Keratinocyte (primary cell): Measurements from ENCODE around the gene CMTM8.
A peak's percentile ranks its signal among the peaks of the same experiment; 100 is the strongest.

ENCODE experiments used
- CTCF ChIP-seq, 3 experiments: IDR thresholded peaks in 1 of 3; conservative IDR thresholded peaks in 1 of 3; optimal IDR thresholded peaks in 1 of 3; 2 replicates in 2 of 3; 3 replicates in 1 of 3; pipeline versions ENCODE3 to v1.5.1; 2011; ENCODE audit warnings: low read length in 3 of 3, mild to moderate bottlenecking in 3 of 3, moderate library complexity in 2 of 3, control low read depth in 1 of 3, inconsistent platforms in 1 of 3; ENCODE audit not compliant: insufficient read depth in 2 of 3; ENCODE audit errors: extremely low read depth in 1 of 3
- EZH2 ChIP-seq: IDR thresholded peaks from one replicate; pipeline ENCODE4 v1.6.1; 2012; ENCODE audit warnings: inconsistent platforms, mild to moderate bottlenecking, low read length, moderate library complexity

GRCh38 chr3:32340039-32340438, 101.6 kb downstream of the CMTM8 start:
- peak; percentile 39 to 69 (median 65) for TF ChIP-seq CTCF (optimal IDR thresholded peaks at IDR 0.05 in 1 of 3, IDR thresholded peaks at IDR 0.05 in 1 of 3, conservative IDR thresholded peaks at IDR 0.05 in 1 of 3; ENCODE audit: extremely low read depth in 1 of 3, insufficient read depth in 2 of 3, low read length in 3 of 3)
- no peak for TF ChIP-seq EZH2
